Endothelial cell of umbilical vein (primary cell): Measurements from ENCODE around the gene PLEKHG3.

ENCODE experiments used
- EZH2 ChIP-seq: IDR thresholded peaks from 2 replicates; pipeline ENCODE4 v1.6.1; 2012; ENCODE audit warnings: borderline replicate concordance, low read depth, mild to moderate bottlenecking, moderate library complexity, low read length, inconsistent platforms; ENCODE audit not compliant: severe bottlenecking
- JUN ChIP-seq: IDR thresholded peaks from 2 replicates; pipeline ENCODE4 v1.6.1; 2011; ENCODE audit warnings: borderline replicate concordance, low read depth; ENCODE audit not compliant: insufficient read length, insufficient read depth
- POLR2A ChIP-seq: IDR thresholded peaks from 2 replicates; pipeline ENCODE4 v1.6.1; 2012; ENCODE audit warnings: low read depth, mild to moderate bottlenecking, control low read depth, low read length
- TF ChIP-seq, protein P1 (sequence below), 2 donors: IDR thresholded peaks; 1 replicate in 1 of 2; 2 replicates in 1 of 2; pipeline ENCODE4 v1.5.1; 2011; ENCODE audit warnings: low read length in 2 of 2, mild to moderate bottlenecking in 2 of 2, moderate library complexity in 2 of 2, control low read depth in 1 of 2, inconsistent platforms in 1 of 2, low read depth in 1 of 2; ENCODE audit not compliant: insufficient read depth in 1 of 2; ENCODE audit errors: extremely low read depth in 1 of 2
- TF ChIP-seq, protein P2 (sequence below): IDR thresholded peaks from 2 replicates; pipeline ENCODE4 v1.6.1; 2011; ENCODE audit not compliant: insufficient read depth, insufficient read length

DNA sequence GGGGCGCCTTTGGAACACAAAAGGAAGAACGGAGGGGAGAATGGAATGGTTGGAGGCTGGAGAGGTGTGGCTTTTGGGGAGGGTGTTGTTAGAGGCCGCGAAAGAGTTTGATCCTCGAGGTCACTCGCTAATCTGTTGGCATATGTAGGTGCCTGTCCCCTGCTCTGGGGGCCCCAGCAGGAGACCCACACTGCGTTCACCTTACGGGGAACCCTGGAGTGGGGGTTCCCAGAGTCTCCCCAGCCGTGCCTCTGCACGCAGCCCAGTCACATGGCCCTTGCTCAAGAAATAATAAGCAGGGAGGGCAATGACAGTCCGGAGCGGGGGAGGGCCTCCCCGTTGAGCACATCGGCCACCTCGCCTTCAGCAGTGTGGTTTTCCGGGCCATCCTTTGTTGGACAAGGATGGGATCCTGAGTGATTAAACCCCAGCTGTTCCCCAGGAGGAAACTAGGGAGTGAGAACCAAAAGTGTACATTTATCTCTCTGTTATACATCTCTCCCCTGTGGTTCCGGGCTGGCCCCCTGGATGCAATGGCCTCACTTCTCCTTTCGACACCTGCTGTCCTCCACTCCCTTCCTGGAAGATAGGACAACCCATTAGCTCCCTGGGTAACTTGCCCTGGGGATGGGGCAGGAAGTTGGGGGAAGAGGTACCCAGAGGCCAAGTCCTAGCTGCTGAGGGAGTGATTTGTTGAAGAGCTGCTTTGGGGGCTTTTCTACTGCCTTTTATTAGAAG, 1.3 kb downstream of the PLEKHG3 start:
- TF ChIP-seq, protein P1, sequence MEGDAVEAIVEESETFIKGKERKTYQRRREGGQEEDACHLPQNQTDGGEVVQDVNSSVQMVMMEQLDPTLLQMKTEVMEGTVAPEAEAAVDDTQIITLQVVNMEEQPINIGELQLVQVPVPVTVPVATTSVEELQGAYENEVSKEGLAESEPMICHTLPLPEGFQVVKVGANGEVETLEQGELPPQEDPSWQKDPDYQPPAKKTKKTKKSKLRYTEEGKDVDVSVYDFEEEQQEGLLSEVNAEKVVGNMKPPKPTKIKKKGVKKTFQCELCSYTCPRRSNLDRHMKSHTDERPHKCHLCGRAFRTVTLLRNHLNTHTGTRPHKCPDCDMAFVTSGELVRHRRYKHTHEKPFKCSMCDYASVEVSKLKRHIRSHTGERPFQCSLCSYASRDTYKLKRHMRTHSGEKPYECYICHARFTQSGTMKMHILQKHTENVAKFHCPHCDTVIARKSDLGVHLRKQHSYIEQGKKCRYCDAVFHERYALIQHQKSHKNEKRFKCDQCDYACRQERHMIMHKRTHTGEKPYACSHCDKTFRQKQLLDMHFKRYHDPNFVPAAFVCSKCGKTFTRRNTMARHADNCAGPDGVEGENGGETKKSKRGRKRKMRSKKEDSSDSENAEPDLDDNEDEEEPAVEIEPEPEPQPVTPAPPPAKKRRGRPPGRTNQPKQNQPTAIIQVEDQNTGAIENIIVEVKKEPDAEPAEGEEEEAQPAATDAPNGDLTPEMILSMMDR (IDR thresholded peaks at IDR 0.05; ENCODE audit: extremely low read depth in 1 of 2, insufficient read depth in 1 of 2, low read depth in 1 of 2, low read length in 2 of 2) = no peak
- TF ChIP-seq JUN (no peak), POLR2A (no peak), EZH2 (no peak)
- TF ChIP-seq, protein P2, sequence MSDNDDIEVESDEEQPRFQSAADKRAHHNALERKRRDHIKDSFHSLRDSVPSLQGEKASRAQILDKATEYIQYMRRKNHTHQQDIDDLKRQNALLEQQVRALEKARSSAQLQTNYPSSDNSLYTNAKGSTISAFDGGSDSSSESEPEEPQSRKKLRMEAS = no peak
